Tibial nerve (tissue), 3 donors: ENCODE results near the gene NSD1.

Source experiments
- EP300 ChIP-seq, 2 donors: sonication (generic); formaldehyde crosslinking; IDR thresholded peaks; one replicate each; pipeline ENCODE4 v1.6.1; 2017; ENCODE audit warnings: antibody characterized with exemption in 2 of 2, mild to moderate bottlenecking in 1 of 2
- POLR2A ChIP-seq, 2 donors: fragments of 450-650 bp; IDR thresholded peaks; one replicate each; pipeline ENCODE4 v1.6.1; 2017; ENCODE audit warnings: antibody characterized with exemption in 2 of 2, mild to moderate bottlenecking in 2 of 2, moderate library complexity in 2 of 2

GRCh38 chr5:177178733-177179304 is 45.2 kb downstream of the NSD1 start:
- TF ChIP-seq POLR2A (IDR thresholded peaks at IDR 0.05) (no peak), EP300 (IDR thresholded peaks at IDR 0.05) (no peak)
